Measurements from ENCODE around the gene SAT2. TPM values are rescaled to one million over a fixed set of nuclear protein-coding genes. Genes with fewer than 3 reads are reported as not detected.

The SAT2 gene
- total and polyA plus RNA-seq, 2 experiments from 2014 or later: 56.7 to 69.4 TPM

- Mint-ChIP-seq H3K4me3 (peak within 1 kb of the TSS; percentile 69), H3K36me3 (ENCODE audit: low read depth) (peaks cover 58% of the 10 kb centered on the region), H3K27me3 (ENCODE audit: insufficient read depth, low read depth, poor library complexity) (peaks cover 18% of the 10 kb centered on the region), H3K4me1 (peaks cover 37% of the 10 kb centered on the region), H3K27ac (peak within 1 kb of the TSS; percentile 96), H3K9me3 (no peaks in the 10 kb centered on the region)
- TF ChIP-seq JUNB (IDR thresholded peaks at IDR 0.05; ENCODE audit: unreplicated experiment): no peak
- TF ChIP-seq STAT1 (IDR thresholded peaks at IDR 0.05; ENCODE audit: unreplicated experiment): no peak
- TF ChIP-seq ZNF114 (CRISPR knock-in tag; IDR thresholded peaks at IDR 0.05): no peak
- no peak for TF ChIP-seq ETS1 (IDR thresholded peaks at IDR 0.05)
- peak; percentile 76 for TF ChIP-seq POLR2AphosphoS5 (IDR thresholded peaks at IDR 0.05; ENCODE audit: low read depth)
- no peak for TF ChIP-seq CREB1 (CRISPR knock-in tag; IDR thresholded peaks at IDR 0.05; ENCODE audit: low read depth)
- TF ChIP-seq ZNF462 (CRISPR knock-in tag; IDR thresholded peaks at IDR 0.05): no peak
- H3K27me3 ChIP-seq (ENCODE audit: insufficient read depth): no peaks in the 10 kb centered on the region
- H3K9me2 ChIP-seq (ENCODE audit: insufficient read depth): no peaks in the 10 kb centered on the region
- H3K36me3 ChIP-seq (ENCODE audit: insufficient read depth): peaks cover 31% of the 10 kb centered on the region
- H3K4me1 ChIP-seq (ENCODE audit: insufficient read depth): peaks cover 15% of the 10 kb centered on the region
- no peaks in the 10 kb centered on the region for H4K20me1 ChIP-seq (replicated peaks; ENCODE audit: insufficient read depth)
- peaks cover 11% of the 10 kb centered on the region for H3K79me2 ChIP-seq (replicated peaks; ENCODE audit: insufficient read depth)
- H3K4me2 ChIP-seq: peak within 1 kb of the TSS; percentile 99
- peak within 1 kb of the TSS; percentile 88 for H3K4me3 ChIP-seq
- DNase-seq (ENCODE audit: low spot score) (peak; percentile 82), ATAC-seq (peak; percentile 70)
- peaks cover 37% of the 10 kb centered on the region for H3F3A ChIP-seq (replicated peaks; ENCODE audit: low read depth)
- H2AFZ ChIP-seq: peak within 1 kb of the TSS; percentile 74; the same call in 1 of the 2 replicates
- peak within 1 kb of the TSS; percentile 97 for H3K27ac ChIP-seq (ENCODE audit: low read depth)
These were observed 37.5 kb downstream of the SAT2 start, which contains the start of gene SOX15 for GRCh38 chr17:7589891-7590691. TSS of gene SOX15 (minus strand) at chr17:7590094. CDS start at chr17:7589676, 418 bp downstream.

Measured in GM23338 (cell line).